Amniotic stem cell (primary cell): ENCODE data around the gene TGFBR3L.
"Not testable (repeated sequence)": the region's sequence is repeated elsewhere in the genome, so short reads cannot be mapped to it uniquely, and the experiment has no call there.

Source experiments
- DNase-seq: peaks from one replicate; lab custom pipeline; 2025; lab: John Stamatoyannopoulos, UW

TGFBR3L gene

GRCh38 chr19:7879836-7880235 lies 34.8 kb upstream of the TGFBR3L start:
- DNase-seq = no peak

- no peak for DNase-seq
These were observed 32.7 kb upstream of the TGFBR3L start for GRCh38 chr19:7881910-7882309.

- no peak for DNase-seq
These were observed 31.5 kb upstream of the TGFBR3L start for GRCh38 chr19:7883105-7883504.

GRCh38 chr19:7883796-7884570 lies 30.6 kb upstream of the TGFBR3L start:
- no peak for DNase-seq

GRCh38 chr19:7885818-7886217 lies 28.8 kb upstream of the TGFBR3L start:
- no peak for DNase-seq

GRCh38 chr19:7887408-7888144 lies 27.1 kb upstream of the TGFBR3L start:
- no peak for DNase-seq

- peak; percentile 53 for DNase-seq
These were observed 26.3 kb upstream of the TGFBR3L start, which contains the start of gene LRRC8E for GRCh38 chr19:7888145-7888825. Gene LRRC8E (plus strand): TSS chr19:7888510. CDS start chr19:7895604, 7,094 bp downstream.

GRCh38 chr19:7888826-7889217 lies 25.8 kb upstream of the TGFBR3L start:
- DNase-seq = no peak

GRCh38 chr19:7893362-7894101 lies 21.1 kb upstream of the TGFBR3L start:
- DNase-seq = not testable (repeated sequence)

- DNase-seq = no peak
These were observed 19.9 kb upstream of the TGFBR3L start for GRCh38 chr19:7894612-7895309.

- no peak for DNase-seq
These were observed 19.1 kb upstream of the TGFBR3L start for GRCh38 chr19:7895565-7895964.

- no peak for DNase-seq
These were observed 17.3 kb upstream of the TGFBR3L start for GRCh38 chr19:7897292-7897691.

- no peak for DNase-seq
These were observed 15.7 kb upstream of the TGFBR3L start for GRCh38 chr19:7898967-7899366.

GRCh38 chr19:7899751-7900378 lies 14.8 kb upstream of the TGFBR3L start:
- no peak for DNase-seq

GRCh38 chr19:7900401-7900870 lies 14.2 kb upstream of the TGFBR3L start:
- DNase-seq = no peak

GRCh38 chr19:7900931-7901330 lies 13.7 kb upstream of the TGFBR3L start:
- no peak for DNase-seq

- DNase-seq = no peak
These were observed 13.3 kb upstream of the TGFBR3L start for GRCh38 chr19:7901337-7901736.

GRCh38 chr19:7902796-7903243 lies 11.8 kb upstream of the TGFBR3L start:
- no peak for DNase-seq

GRCh38 chr19:7903244-7904073 lies 11.2 kb upstream of the TGFBR3L start, which contains the start of gene MAP2K7:
Gene MAP2K7 (plus strand): TSS chr19:7903877. CDS start chr19:7903945, 68 bp downstream.
- peak; percentile 97 for DNase-seq
